NCI-H774 (cell line): ENCODE data around the gene VPS9D1.

Experiments used
- DNase-seq: peaks from one replicate; lab custom pipeline; 2025; lab: John Stamatoyannopoulos, UW

The VPS9D1 gene

DNA sequence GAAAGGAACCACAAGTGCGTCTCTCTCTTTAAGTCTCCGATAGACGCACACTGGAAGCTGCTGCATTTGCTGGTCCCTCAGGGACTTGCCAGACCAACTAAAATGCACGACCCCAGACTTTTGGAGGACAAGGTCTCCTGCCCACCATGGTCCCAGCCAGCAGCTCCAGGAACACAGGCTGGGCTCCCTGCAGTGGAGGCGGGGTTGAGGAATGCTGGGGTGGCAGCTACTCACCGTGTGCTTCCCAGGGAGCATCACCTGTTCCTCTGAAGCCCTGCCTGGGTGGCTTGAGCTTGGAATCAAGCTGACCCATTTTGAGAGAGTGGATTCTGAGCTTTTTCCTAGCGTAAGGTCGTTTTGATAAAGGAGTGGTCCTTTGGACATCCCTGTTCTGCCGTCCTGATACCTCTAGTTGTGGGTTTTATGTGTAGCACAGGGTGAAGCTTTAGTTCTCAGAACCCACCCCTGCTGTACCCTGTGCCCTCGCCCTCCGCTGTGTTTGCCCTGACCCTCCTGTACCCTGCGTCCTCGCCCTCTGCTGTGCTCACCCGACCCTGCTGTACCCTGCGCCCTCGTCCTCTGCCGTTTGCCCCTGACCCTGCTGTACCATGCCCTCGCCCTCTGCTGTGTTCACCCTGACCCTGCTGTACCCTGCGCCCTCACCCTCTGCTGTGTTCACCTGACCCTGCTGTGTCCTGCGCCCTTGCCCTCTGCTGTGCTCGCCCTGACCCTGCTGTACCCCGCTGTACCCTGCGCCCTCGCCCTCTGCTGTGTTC lies 11.6 kb upstream of the VPS9D1 start:
- no peak for DNase-seq

DNA sequence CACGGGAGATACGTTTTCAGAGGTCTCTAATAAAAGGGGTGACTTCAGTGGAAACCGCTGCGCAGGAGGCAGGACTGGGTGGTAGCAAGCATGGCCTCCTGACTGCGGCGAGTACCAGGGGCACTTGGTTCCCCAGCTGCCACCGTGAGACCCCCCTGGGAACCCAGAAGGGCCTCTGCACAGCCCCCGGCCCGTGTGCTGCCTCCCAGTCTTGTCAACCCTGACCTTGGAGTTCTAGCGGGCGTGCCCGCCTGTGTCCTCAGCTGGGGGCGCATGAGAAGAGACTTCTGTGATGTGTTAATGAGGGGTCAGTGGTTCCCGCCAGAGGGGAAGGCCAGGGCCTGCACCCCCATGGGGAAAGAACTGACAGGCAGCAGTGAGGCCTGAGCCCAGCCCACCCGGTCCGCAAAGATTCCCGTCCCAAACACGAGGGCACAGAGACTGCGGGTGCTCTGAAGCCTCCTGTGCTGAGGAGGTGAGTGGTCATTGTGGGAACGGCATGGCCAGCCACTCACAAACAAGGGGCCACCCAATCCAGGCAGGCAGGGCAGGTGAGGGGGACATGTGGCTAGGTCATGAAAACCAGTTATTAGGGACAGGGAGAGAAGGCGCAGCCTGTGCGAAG lies 10.0 kb upstream of the VPS9D1 start:
- DNase-seq = no peak

DNA sequence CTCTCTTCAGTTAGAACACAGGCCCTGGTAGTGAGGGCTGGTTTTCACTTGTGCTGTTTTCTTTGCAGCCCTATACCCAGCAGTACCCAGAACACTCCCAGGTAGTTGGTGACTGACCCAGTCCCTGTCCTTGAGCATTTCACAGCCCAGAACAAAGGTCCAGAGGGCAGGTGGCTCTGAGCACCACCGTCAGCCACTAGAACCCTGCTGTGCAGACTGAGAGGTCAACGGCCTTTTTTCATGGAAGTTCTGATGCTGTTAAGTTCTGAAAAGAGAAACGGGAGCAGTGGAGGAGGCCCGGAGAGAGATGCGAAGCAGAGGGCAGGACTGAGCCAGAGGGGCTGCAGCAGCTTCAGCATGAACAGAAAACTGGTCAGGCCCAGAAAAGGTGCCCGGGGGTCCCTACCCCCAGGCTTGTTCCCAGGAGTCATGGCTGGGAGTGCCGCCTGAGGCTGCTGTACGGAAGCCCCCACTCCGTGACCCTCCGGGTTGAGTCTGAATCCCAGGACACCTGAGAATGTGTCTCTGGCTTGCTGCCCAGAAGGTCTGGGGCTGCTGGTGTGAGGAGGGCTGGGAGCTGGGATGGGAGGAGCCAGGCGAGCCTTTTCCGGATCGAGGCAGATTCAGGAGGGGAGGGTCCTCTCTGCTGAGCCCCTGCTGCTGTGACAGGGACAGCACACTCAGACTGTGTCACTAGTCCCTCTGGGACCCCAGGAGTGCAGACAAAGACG lies 9.3 kb upstream of the VPS9D1 start:
- no peak for DNase-seq

DNA sequence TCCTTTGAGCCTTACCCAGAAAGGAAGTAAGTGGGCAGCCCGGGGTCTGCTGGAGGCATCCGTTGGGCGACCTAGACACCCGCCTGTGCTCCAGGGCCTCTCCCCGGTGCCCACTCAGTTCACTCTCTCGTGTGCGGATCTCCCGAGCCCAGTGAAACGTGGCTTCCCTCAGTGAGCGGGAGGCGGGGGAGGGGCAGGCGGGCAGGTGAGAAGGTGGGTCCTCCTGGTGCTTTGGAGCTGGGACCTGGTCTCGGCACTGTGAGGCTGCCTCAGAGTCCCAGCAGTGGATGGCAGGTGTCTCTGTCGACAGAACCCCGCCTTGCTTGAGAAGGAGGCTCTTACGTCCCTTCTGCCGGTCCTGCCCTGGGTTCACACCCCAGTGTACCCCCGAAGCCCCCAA lies 8.6 kb upstream of the VPS9D1 start:
- no peak for DNase-seq

DNA sequence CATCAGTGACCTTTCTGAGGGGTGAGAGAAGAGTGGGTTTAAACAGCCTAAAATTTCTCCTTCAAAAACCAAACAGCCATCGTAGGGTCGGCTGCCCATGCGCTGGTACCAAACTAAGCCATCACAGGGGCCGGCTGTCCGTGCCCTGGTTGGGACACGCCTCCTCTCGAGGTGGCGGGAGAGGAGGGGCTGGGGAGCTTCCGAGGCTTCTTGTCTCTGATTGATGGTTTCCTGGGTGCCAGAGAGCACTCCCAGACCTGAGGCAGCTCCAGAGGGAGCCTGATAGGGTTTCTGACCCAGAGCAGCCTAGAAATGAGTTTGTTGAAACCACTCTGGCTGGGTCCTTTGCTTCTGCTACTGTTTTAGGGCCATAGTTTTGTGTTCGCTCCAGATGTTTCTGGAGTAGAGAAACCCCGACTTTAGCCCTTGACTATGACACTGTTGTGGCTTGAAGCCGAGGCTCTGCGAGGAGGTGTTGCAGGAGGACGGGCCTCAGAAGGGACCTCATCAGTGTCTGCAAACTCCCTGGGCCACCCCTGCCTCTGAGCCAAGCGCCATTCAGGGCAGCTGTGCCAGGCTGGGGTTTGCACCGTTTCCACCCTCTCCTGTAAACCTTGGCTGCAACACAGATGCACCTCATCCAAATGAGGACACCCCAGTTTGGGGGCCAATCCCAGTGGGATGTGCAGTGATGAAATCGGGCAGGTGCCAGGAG lies 6.9 kb upstream of the VPS9D1 start:
- DNase-seq = no peak

DNA sequence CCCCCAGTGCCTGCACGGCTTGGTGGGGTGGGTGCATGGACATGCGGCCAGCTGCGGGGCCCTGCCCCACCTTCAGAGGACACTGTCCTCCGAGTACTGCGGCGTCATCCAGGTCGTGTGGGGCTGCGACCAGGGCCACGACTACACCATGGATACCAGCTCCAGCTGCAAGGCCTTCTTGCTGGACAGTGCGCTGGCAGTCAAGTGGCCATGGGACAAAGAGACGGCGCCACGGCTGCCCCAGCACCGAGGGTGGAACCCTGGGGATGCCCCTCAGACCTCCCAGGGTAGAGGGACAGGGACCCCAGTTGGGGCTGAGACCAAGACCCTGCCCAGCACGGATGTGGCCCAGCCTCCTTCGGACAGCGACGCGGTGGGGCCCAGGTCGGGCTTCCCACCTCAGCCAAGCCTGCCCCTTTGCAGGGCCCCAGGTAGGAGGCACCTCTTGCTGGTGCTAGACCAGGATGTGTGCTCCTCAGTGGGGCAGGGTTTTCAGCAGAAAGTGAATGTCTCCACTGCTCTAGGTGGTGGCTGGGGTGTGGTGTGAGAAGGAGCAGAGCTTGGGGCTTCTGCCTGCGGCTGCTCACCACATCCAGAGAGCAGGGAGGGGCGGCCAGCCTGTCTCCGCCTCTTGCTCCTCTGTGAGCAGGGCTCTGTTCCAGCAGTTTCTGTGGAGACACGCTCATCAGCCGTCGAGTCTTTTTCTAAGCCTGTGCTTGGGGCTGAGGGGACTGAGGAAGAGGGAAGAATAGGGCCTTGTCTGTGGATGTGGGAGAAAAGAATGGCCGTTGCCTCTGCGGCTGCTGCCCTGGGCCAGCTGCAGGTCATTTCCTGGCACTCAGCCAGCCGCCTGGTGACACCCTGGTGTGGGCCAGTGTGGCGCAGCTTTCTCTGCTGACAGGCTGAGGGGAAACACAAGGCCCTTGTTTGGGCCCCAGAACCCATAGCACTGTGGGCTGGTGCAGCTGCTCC lies 2.9 kb upstream of the VPS9D1 start:
- DNase-seq = no peak

DNA sequence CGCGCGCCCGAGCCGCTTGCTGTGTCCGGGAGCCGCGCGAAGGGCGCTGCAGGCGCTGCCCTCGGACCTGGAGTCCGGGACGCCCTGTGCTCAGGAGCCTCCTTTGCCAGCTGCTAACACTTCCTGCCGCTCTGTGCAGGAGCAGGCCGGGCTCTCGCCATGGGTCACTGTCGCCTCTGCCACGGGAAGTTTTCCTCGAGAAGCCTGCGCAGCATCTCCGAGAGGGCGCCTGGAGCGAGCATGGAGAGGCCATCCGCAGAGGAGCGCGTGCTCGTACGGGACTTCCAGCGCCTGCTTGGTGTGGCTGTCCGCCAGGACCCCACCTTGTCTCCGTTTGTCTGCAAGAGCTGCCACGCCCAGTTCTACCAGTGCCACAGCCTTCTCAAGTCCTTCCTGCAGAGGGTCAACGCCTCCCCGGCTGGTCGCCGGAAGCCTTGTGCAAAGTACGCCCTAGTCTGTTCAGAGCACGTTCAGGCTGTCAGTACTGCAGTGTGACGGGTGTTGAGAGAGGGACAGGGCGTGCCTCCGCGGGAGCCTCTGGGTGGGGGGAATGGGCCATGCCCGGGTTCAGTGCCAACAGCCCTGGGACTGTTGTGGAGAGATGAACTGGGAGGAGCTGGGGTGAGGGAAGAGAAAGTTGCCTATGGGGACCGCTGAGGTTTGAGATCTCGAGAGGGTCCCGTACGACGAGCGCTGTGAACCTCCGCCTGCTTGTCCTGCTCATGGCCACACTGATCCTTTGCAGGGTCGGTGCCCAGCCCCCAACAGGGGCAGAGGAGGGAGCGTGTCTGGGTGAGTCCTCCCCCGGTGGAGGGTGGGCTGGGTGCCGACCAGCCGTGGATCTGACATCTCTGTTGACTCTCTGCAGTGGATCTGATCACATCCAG lies 1.9 kb upstream of the VPS9D1 start:
- no peak for DNase-seq

DNA sequence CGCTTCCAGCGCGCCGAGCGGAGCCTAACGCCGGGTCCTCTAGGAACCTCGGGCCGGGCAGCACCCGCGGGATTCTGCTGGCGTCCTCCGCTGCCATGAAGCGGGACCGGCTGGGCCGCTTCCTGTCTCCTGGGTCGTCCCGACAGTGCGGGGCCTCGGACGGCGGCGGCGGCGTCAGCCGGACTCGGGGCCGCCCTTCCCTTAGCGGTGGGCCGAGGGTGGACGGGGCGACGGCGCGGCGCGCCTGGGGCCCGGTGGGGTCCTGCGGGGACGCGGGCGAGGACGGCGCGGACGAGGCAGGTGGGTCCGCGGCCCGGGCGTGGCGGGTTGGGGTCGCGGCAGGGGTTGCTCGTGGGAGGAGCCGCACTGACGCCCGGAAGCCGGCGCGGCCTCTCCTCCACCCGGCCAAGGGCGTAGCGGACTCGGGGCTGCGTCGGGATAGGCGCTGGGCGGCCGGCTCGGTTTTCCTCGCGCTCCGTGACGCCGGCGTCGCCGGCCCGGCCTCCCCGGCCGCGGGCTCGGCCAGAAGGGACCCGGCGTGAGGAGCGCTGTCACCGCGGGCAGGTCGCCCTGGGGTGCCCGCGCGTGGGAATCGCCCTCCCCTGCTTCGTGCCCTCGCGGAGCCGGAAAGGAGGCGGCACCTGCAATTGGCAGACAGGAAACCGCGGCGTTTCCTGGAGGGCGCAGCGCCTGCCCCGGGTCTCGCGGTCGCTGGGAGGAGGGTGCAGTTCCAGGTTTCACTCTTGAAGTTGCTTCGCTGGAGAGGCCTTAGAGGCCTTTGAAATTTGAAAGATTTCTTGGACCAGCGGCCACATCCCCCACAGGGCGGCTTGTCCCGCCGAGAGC lies 1.1 kb upstream of the VPS9D1 start:
- peak; percentile 1 for DNase-seq

DNA sequence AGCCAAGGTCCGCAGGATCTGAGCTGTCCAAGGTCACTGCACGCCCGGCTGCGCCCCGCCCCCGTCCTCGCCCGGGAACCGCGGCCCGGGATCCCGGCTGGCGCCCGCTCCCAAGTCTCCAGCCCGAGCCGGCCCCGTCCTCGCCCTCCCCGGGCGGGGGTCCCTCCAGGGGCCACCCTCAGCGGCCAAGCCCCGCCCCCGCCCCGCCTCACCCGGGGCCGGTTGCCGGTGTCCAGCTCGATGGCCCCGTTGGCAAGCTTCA lies 216 bp downstream of the VPS9D1 start:
- no peak for DNase-seq

DNA sequence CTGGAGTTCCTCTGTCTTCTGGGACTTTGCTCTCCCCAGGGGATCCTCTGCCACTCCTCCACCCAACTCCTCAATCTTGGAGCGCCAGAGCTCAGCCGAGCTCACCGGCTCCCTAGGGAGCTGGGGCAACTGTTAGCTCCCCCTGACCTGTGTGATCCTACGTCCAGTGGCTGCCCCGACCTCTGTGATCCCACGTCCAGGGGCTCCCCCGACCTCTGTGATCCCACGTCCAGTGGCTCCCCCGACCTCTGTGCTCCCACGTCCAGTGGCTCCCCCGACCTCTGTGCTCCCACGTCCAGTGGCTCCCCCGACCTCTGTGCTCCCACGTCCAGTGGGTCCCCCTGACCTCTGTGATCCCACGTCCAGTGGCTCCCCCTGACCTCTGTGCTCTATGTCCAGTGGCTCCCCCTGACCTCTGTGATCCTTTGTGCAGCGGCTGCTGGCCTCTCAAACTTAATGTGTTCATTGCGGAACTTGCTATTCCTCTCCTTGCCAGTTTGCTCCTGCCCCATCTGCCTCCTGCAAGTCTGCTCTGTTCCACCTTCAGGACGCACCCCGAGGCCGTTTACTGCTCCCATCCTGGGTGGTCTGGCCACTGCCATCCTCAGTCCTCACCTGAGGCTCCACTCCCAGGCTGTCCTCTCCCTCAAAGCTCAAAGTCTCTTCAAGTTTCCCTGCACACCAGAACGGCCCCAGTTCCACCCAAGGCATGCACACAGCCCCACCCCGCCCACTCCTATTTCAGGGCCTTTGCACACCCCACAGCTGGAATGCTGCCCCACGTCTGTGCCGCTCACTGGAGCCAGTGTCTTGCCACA lies 2.8 kb downstream of the VPS9D1 start:
- no peak for DNase-seq

DNA sequence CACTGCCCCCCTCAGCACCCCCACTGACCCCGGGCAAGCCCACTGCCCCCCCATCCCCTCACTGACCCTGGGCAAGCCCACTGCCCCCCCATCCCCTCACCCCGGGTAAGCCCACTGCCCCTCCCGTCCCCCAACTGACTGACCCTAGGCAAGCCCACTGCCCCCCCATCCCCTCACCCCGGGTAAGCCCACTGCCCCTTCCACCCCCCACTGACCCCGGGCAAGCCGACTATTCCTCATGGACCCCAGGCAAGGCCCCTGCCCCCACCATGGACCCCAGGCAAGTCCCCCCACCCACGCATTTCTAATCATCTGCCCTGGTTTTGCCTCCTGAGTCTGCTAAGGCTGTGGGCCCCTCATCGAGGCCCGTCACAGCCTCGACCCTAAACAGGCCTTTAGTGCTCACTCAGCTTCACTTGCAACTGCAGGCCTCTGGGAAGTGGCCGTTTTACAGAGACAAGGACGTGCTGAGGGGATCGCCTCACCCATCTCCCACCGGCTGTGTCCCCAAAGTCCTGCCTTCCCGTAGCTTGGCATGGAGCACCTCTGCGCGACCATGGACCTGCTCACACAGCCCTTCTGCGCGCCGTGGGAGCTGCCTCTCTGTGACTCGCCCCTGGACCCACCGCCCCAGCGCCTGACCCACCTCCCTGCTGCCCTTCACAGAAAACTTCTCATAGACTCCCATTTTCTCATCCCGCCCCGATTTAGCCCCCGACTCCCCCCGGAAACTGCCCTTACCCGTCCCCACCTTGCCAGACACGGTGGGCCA lies 3.6 kb downstream of the VPS9D1 start:
- no peak for DNase-seq

DNA sequence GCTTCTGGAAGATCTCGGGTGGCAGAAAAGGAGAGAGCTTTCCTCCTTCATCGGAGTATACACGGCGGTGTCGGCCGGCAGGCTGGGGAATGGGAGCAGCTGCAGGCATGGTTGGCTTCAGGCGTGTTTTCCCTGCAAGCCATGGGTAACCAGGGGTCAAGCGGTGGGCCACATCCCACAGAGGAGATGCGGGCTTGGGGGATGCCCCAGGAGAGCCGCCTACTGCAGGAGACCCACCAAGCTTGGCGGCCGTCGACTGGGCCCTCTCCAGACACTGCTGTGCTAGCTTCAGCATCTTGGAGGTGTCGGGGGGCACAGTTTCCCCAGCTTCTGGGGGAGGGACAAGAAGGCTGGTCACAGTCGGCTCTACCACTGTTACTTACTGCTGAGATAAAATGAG lies 4.2 kb downstream of the VPS9D1 start:
- DNase-seq = no peak

DNA sequence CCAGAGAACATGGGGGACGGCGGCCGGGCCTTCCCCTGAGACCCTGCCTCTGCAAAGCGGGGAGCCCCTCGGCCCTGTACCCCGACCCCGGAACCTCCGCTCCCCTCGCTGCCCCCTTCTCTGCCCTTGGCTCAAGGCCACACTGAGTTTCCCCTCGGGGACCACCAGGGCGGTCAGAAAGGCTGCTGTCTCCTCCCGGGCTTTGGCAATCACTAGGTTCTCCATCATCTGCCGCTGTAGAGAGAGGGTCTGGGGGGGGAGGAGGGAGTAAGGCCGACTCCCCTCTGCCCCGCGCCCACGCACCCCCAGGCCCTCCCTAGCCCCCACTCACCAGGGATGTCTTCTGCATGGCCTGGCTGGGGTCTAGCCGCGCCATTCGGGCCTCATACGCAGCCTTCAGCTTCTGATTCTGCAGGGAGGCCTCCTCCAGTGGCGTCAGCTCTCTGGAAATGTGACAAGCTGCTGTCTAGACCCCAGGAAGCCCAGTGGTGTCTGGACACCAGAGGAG lies 8.4 kb downstream of the VPS9D1 start:
- DNase-seq = no peak

DNA sequence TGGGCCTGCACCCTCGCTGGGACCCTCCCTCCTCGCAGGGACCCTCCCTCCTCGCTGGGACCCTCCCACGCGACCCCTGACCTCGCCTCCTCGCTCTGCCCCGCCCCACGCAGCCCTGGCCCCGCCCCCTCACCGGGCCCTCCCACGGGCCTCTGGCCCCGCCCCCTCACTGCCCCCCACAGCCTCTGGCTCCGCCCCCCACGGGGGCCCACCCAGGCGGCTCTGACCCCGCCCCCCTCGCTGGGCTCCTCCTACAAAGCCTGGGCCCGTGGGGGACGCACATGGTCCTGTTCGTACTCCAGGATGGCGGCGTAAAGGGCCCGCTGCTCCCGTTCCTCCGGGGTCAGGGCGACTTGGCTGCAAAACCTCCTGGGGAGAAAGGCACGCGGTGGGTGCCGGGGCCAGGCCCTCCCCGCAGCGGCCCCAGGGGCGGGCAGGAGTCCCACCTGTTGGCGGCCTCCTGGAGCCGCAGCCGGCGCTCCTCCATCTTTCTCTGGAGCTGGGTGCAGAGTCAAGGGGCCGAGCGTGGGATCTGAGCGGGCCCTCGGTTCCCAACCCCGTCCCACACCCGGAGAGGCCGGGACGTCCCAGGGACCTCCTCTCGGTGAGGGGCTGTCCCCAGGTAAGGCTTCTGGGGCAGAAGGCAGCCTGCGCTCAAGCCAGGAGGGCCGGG lies 9.0 kb downstream of the VPS9D1 start:
- DNase-seq = peak; percentile 4

DNA sequence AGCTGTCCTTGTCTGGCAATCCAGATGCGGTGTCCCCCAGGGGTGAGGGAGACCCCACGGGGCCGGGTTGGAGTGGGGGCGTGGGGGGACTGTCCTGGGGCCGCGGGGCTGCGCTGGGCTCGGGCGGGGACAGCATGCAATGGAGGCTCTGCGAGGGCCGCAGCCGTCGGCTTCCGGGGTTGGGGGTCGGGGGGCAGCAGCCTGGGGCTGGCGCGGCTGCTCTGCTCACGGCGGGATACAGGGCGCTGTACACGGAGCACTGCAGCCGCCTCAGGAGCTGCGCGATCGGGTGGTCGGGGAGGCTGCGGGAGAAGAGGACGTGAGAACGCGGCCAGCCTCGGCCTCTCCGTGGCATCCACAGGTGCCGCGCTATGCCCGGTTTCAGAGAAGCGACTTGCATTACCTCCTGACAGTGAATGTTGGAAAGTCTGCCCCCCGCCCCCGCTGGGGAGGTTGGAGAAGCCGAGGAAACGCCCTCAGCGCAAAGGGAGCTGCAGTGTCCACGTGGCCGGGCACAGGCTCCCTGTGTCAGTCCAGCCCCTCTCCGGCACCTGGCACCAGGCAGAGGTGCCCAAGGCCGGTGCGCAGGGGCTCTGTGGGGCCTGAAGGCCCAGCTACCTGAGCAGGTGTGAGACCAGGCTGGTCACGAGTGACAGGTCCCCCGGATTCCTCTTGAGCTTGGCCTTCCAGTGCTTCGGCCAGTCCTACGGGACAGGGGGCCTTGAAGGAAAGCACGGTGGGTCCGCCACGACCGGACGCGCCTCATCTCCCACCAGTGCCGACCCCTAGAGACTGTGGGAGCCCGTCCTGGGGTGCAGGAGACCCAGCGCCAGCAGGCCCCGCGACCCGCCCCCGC lies 9.8 kb downstream of the VPS9D1 start:
- DNase-seq = no peak

DNA sequence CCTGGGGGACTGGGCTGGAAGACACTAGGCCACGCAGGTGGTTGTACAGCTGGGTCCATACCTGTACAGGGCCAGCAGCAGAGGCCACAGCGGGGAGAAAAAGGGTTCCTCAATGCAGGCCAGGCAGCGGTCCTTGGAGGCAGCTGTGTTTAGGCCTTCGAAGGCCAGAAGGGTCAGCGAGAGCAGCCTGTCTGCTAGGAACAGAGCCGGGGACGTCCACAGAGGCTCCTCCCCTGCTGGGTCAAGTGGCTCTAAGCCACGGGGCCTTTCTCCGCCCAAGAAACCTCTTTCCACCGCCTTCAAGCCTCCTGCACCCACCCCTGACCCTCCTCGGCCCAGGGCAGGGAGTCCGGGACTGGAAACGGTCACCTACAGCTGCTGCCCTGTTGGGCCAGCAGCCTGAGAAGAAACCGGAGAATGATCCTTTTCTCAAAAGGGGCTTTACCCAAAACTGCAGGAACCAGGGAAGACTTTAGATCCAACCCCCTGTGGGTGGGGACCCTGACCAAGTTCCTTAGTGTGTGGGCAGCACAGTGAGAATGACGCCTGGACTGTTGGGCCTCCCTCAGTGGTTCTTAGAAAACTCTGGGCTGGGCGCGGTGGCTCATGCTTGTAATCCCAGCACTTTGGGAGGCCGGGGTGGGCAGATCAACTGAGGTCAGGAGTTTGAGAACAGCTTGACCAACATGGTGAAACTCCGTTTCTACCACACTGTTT lies 10.8 kb downstream of the VPS9D1 start:
- DNase-seq = no peak
